ENCODE data around the gene CAPNS1.
A peak's percentile ranks its signal among the peaks of the same experiment; 100 is the strongest.

Gene CAPNS1

GRCh38 chr19:36140304-36141038 is 605 bp downstream of the CAPNS1 start:
- TF ChIP-seq, protein P1, sequence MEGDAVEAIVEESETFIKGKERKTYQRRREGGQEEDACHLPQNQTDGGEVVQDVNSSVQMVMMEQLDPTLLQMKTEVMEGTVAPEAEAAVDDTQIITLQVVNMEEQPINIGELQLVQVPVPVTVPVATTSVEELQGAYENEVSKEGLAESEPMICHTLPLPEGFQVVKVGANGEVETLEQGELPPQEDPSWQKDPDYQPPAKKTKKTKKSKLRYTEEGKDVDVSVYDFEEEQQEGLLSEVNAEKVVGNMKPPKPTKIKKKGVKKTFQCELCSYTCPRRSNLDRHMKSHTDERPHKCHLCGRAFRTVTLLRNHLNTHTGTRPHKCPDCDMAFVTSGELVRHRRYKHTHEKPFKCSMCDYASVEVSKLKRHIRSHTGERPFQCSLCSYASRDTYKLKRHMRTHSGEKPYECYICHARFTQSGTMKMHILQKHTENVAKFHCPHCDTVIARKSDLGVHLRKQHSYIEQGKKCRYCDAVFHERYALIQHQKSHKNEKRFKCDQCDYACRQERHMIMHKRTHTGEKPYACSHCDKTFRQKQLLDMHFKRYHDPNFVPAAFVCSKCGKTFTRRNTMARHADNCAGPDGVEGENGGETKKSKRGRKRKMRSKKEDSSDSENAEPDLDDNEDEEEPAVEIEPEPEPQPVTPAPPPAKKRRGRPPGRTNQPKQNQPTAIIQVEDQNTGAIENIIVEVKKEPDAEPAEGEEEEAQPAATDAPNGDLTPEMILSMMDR (IDR thresholded peaks at IDR 0.05; ENCODE audit: low read depth, low read length, missing control alignments): no peak
- no peak for DNase-seq (ENCODE audit: extremely low read depth, low read depth)
- peak overlapping the region; percentile 99 for H3K4me3 ChIP-seq (replicated peaks; ENCODE audit: low read depth, low read length)

DNA sequence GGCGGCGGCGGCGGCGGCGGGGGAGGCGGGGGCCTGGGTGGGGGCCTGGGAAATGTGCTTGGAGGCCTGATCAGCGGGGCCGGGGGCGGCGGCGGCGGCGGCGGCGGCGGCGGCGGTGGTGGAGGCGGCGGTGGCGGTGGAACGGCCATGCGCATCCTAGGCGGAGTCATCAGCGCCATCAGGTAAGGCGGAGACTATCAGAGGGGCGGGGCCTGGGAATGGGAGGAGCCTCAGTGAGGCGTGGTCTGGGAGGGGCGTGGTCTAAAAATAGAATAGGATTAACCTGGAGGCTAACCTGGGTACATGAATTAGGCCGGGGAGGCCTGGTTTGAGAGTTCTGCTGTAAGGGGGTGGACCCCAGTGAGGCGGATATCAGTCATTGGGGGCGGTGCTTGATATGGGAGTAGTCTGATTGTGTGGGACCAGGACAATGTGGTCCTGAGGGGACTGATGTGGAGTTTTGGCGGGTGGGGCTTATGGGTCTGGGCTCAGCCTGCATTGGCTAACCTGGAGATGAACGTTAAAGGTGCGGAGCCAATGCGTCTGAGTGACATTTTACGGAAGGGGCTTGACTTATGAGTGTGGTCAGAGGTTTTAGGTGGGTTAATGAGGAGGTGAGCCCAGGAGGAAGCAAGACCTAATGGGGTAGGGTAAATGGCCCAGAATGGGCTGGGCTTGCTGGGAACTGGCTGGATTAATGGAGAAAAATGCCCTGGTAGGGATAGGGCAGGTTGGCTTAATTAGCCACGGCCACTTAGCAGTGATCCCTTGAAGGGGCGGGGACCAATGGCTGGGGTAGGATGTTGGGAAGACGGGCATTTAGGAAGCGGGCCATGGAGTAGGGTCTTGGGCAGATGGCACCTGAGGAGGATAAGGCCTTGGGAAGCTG is 1.4 kb downstream of the CAPNS1 start:
- TF ChIP-seq, protein P1 (IDR thresholded peaks at IDR 0.05; ENCODE audit: low read depth, low read length, missing control alignments): no peak

DNA sequence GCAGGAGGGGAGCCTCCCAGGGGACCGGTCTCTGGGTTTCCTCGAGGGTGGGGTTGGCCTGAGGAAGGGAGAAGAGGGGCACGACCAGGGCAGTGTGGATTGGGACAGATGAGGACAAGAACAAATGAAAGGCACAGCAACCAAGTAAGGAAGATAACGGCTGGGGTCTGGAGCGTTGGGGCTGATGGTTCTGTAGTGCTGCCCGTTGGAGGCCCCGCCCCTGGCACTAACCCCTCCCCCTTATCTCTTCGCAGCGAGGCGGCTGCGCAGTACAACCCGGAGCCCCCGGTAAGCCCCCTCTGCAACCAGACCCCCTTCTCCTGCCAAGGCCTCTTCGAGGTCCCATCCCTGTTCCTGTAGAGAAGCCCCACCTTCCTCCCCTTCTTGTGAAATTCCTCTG is 2.2 kb downstream of the CAPNS1 start:
- no peak for DNase-seq (ENCODE audit: extremely low read depth, low read depth)
- no peak overlapping the region; the same call in 1 of the 2 replicates for H3K4me3 ChIP-seq (replicated peaks; ENCODE audit: low read depth, low read length)
- TF ChIP-seq, protein P1 (IDR thresholded peaks at IDR 0.05; ENCODE audit: low read depth, low read length, missing control alignments): no peak

More for the DNA sequence above, 1.4 kb downstream of the CAPNS1 start:
- peak overlapping the region; percentile 99 for H3K4me3 ChIP-seq (replicated peaks; ENCODE audit: low read depth, low read length)
- peak; percentile 59 for DNase-seq (ENCODE audit: extremely low read depth, low read depth)

GRCh38 chr19:36142496-36142895 is 2.6 kb downstream of the CAPNS1 start:
- no peak overlapping the region for H3K4me3 ChIP-seq (replicated peaks; ENCODE audit: low read depth, low read length)
- no peak for DNase-seq (ENCODE audit: extremely low read depth, low read depth)
- TF ChIP-seq, protein P1 (IDR thresholded peaks at IDR 0.05; ENCODE audit: low read depth, low read length, missing control alignments): no peak

GRCh38 chr19:36144624-36145023 is 4.8 kb downstream of the CAPNS1 start:
- no peak overlapping the region for H3K4me3 ChIP-seq (replicated peaks; ENCODE audit: low read depth, low read length)
- TF ChIP-seq, protein P1 (IDR thresholded peaks at IDR 0.05; ENCODE audit: low read depth, low read length, missing control alignments): no peak
- DNase-seq (ENCODE audit: extremely low read depth, low read depth): no peak

- no peak for DNase-seq (ENCODE audit: extremely low read depth, low read depth)
- no peak overlapping the region for H3K4me3 ChIP-seq (replicated peaks; ENCODE audit: low read depth, low read length)
- TF ChIP-seq, protein P1 (IDR thresholded peaks at IDR 0.05; ENCODE audit: low read depth, low read length, missing control alignments): no peak
Observed at GRCh38 chr19:36149673-36150406, 10.0 kb downstream of the CAPNS1 start.

Measured in HFF-Myc (cell line).